Panc1 (cell line): ENCODE data around the gene DAB2.

Source experiments
- POLR2AphosphoS5 ChIP-seq: IDR thresholded peaks from 2 replicates; pipeline ENCODE4 v1.6.1; 2012; ENCODE audit warnings: mild to moderate bottlenecking, low read depth, low read length, moderate library complexity
- SIN3A ChIP-seq: IDR thresholded peaks from 2 replicates; pipeline ENCODE4 v1.6.1; 2012; ENCODE audit warnings: low read depth, mild to moderate bottlenecking, low read length, moderate library complexity, borderline replicate concordance; ENCODE audit not compliant: insufficient read depth
- TCF7L2 ChIP-seq: IDR thresholded peaks from 2 replicates; pipeline ENCODE4 v1.6.1; 2011; ENCODE audit warnings: mild to moderate bottlenecking, low read depth, low read length, inconsistent platforms
- TF ChIP-seq, protein P1 (sequence below): fragments of 450-650 bp; IDR thresholded peaks from 2 replicates; pipeline ENCODE4 v1.5.1; 2017; ENCODE audit warnings: mild to moderate bottlenecking
- TF ChIP-seq, protein P2 (sequence below), 2 experiments: IDR thresholded peaks; 2 replicates each; pipeline ENCODE4 v1.6.1; 2011 to 2012; ENCODE audit warnings: low read depth in 2 of 2, control low read depth in 1 of 2, low read length in 1 of 2, mild to moderate bottlenecking in 1 of 2, moderate library complexity in 1 of 2; ENCODE audit not compliant: insufficient read depth in 1 of 2

DNA sequence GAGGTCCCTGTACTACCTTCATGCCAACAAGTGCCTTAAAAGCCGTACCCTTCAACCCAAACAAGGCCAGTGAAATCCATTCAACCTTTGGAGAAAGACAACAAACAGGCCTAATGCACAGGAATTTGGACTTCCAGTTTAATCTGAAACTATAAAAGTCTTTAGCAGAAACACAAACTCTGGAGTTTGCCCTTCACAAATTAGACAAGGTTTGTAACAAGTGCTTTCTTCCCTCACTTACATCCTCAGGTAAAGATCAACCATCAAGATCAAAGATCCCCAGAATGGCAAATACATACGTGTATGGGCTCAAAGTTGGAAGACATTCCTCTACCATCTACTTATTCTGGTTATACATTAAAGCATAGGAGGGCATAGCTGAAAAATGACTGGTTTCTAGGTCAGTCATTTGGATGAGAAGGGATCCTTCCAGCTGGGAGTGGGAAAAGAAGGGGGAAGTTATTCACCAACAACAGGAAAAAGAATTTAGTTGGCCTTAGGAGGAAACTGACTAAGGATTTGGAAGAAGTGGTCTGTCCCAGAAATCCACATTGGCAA, 2.0 kb downstream of the DAB2 start:
- TF ChIP-seq, protein P1, sequence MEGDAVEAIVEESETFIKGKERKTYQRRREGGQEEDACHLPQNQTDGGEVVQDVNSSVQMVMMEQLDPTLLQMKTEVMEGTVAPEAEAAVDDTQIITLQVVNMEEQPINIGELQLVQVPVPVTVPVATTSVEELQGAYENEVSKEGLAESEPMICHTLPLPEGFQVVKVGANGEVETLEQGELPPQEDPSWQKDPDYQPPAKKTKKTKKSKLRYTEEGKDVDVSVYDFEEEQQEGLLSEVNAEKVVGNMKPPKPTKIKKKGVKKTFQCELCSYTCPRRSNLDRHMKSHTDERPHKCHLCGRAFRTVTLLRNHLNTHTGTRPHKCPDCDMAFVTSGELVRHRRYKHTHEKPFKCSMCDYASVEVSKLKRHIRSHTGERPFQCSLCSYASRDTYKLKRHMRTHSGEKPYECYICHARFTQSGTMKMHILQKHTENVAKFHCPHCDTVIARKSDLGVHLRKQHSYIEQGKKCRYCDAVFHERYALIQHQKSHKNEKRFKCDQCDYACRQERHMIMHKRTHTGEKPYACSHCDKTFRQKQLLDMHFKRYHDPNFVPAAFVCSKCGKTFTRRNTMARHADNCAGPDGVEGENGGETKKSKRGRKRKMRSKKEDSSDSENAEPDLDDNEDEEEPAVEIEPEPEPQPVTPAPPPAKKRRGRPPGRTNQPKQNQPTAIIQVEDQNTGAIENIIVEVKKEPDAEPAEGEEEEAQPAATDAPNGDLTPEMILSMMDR, result no peak
- TF ChIP-seq POLR2AphosphoS5 (no peak), SIN3A (no peak), TCF7L2 (no peak)
- TF ChIP-seq, protein P2, sequence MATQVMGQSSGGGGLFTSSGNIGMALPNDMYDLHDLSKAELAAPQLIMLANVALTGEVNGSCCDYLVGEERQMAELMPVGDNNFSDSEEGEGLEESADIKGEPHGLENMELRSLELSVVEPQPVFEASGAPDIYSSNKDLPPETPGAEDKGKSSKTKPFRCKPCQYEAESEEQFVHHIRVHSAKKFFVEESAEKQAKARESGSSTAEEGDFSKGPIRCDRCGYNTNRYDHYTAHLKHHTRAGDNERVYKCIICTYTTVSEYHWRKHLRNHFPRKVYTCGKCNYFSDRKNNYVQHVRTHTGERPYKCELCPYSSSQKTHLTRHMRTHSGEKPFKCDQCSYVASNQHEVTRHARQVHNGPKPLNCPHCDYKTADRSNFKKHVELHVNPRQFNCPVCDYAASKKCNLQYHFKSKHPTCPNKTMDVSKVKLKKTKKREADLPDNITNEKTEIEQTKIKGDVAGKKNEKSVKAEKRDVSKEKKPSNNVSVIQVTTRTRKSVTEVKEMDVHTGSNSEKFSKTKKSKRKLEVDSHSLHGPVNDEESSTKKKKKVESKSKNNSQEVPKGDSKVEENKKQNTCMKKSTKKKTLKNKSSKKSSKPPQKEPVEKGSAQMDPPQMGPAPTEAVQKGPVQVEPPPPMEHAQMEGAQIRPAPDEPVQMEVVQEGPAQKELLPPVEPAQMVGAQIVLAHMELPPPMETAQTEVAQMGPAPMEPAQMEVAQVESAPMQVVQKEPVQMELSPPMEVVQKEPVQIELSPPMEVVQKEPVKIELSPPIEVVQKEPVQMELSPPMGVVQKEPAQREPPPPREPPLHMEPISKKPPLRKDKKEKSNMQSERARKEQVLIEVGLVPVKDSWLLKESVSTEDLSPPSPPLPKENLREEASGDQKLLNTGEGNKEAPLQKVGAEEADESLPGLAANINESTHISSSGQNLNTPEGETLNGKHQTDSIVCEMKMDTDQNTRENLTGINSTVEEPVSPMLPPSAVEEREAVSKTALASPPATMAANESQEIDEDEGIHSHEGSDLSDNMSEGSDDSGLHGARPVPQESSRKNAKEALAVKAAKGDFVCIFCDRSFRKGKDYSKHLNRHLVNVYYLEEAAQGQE (IDR thresholded peaks at IDR 0.05; ENCODE audit: insufficient read depth in 1 of 2, low read depth in 2 of 2, low read length in 1 of 2), result no peak
